K562 (cell line): ENCODE results near the gene PRPF8. TPM values are rescaled to one million over a fixed set of nuclear protein-coding genes. Genes with fewer than 3 reads are reported as not detected.

Source experiments
- ETV5 ChIP-seq: sonication (generic); formaldehyde crosslinking; IDR thresholded peaks from 2 replicates; pipeline ENCODE4 v1.4.0; 2020; ENCODE audit warnings: low read depth, mild to moderate bottlenecking, missing genetic modification reagents
- LEF1 ChIP-seq: fragments of 450-650 bp; IDR thresholded peaks from 2 replicates; pipeline ENCODE4 v1.6.1; 2016; ENCODE audit warnings: mild to moderate bottlenecking
- MEF2A ChIP-seq: IDR thresholded peaks from 2 replicates; pipeline ENCODE4 v1.6.1; 2011; ENCODE audit warnings: low read depth, mild to moderate bottlenecking, low read length, moderate library complexity; ENCODE audit not compliant: control insufficient read depth
- RBM22 ChIP-seq: fragments of 200-400 bp; formaldehyde crosslinking; IDR thresholded peaks from 2 replicates; pipeline ENCODE4 v1.6.1; 2018; ENCODE audit warnings: low read length, low read depth; ENCODE audit not compliant: poor library complexity, severe bottlenecking
- SMAD1 ChIP-seq: fragments of 150-350 bp; IDR thresholded peaks from 2 replicates; pipeline ENCODE4 v1.6.1; 2014; ENCODE audit warnings: low read length, low read depth; ENCODE audit not compliant: partially characterized antibody
- TRIM28 ChIP-seq: fragments of 450-650 bp; IDR thresholded peaks from 2 replicates; pipeline ENCODE4 v1.6.1; 2017
- XRCC5 ChIP-seq: fragments of 200-400 bp; formaldehyde crosslinking; IDR thresholded peaks from 2 replicates; pipeline ENCODE4 v1.6.1; 2017; ENCODE audit warnings: low read depth, mild to moderate bottlenecking, low read length
- ZBTB40 ChIP-seq, 2 experiments: fragments of 450-650 bp in 1 of 2; sonication (generic) in 1 of 2; formaldehyde crosslinking in 1 of 2; IDR thresholded peaks; 2 replicates each; pipeline versions ENCODE4 v1.7.1 to v1.9.0; 2016 to 2022; ENCODE audit warnings: inconsistent platforms in 1 of 2, mild to moderate bottlenecking in 1 of 2, missing genetic modification reagents in 1 of 2
- ZNF436 ChIP-seq: fragments of 250-450, 450-650 bp; sonication (Bioruptor Pico); formaldehyde crosslinking; IDR thresholded peaks from 2 replicates; pipeline ENCODE4 v1.7.0; 2020; ENCODE audit warnings: mild to moderate bottlenecking
- ZNF445 ChIP-seq: fragments of 250-450 bp; sonication (Bioruptor Pico); IDR thresholded peaks from 2 replicates; pipeline ENCODE4 v1.4.0; 2020; ENCODE audit warnings: low read depth, mild to moderate bottlenecking, moderate library complexity
- ZNF584 ChIP-seq: fragments of 200-800 bp; sonication (Bioruptor generic); IDR thresholded peaks from 2 replicates; pipeline ENCODE4 v1.6.1; 2016; ENCODE audit warnings: low read depth, mild to moderate bottlenecking, missing genetic modification characterization, missing compliant biosample characterization
- polyA plus RNA-seq, 8 experiments: library from polyadenylated mRNA; depleted of rRNA in 4 of 8; stranded (reverse) in 5 of 8; unstranded in 3 of 8; fragments of >200 nt; fragmentation: Nextera tagmentation in 2 of 8; fragmentation: Illumina TruSeq in 1 of 8; extraction: Ambion mirVana in 2 of 8; extraction: Trizol in 1 of 8; gene quantifications; 2 replicates each; pipeline versions ENCODE4 v1.2.1 to v1.2.3, GENCODE V29; 2011 to 2014; ENCODE audit warnings: inconsistent platforms in 1 of 8, missing spikeins in 1 of 8
- total RNA-seq, 7 experiments: library from RNA; depleted of rRNA in 6 of 7; stranded (reverse); fragments of >200 nt in 6 of 7; fragmentation: Illumina TruSeq in 2 of 7; extraction: Trizol in 2 of 7; gene quantifications; 2 replicates each; pipeline versions ENCODE4 v1.2.1 to v1.2.3, GENCODE V29; 2011 to 2021; ENCODE audit warnings: low replicate concordance in 1 of 7
- TF ChIP-seq, protein P1 (sequence below): fragments of 450-650 bp; IDR thresholded peaks from 2 replicates; pipeline ENCODE4 v1.6.1; 2016; ENCODE audit warnings: mild to moderate bottlenecking
- TF ChIP-seq, protein P2 (sequence below), 2 experiments: fragments of 200-800 bp in 1 of 2; sonication (Bioruptor generic) in 1 of 2; sonication (generic) in 1 of 2; formaldehyde crosslinking in 1 of 2; IDR thresholded peaks in 1 of 2; conservative IDR thresholded peaks in 1 of 2; 2 replicates each; pipeline versions ENCODE4 v1.5.0 to v1.6.1; 2016 to 2020; ENCODE audit warnings: missing compliant biosample characterization in 1 of 2, missing genetic modification characterization in 1 of 2, missing genetic modification reagents in 1 of 2

PRPF8 gene
- total and polyA plus RNA-seq, 9 of the 15 experiments (the other 6 are each of a cell fraction or from before 2014, with no cell fraction given) = 64.3 to 294 (median 85.9) TPM

GRCh38 chr17:1714980-1715802 is 30.5 kb upstream of the PRPF8 start (continued):
- TF ChIP-seq ZBTB40 (IDR thresholded peaks at IDR 0.05) = no peak
- no peak for TF ChIP-seq ZBTB40 (CRISPR knock-in tag; IDR thresholded peaks at IDR 0.05)
- no peak for TF ChIP-seq ZNF584
- TF ChIP-seq, protein P1, sequence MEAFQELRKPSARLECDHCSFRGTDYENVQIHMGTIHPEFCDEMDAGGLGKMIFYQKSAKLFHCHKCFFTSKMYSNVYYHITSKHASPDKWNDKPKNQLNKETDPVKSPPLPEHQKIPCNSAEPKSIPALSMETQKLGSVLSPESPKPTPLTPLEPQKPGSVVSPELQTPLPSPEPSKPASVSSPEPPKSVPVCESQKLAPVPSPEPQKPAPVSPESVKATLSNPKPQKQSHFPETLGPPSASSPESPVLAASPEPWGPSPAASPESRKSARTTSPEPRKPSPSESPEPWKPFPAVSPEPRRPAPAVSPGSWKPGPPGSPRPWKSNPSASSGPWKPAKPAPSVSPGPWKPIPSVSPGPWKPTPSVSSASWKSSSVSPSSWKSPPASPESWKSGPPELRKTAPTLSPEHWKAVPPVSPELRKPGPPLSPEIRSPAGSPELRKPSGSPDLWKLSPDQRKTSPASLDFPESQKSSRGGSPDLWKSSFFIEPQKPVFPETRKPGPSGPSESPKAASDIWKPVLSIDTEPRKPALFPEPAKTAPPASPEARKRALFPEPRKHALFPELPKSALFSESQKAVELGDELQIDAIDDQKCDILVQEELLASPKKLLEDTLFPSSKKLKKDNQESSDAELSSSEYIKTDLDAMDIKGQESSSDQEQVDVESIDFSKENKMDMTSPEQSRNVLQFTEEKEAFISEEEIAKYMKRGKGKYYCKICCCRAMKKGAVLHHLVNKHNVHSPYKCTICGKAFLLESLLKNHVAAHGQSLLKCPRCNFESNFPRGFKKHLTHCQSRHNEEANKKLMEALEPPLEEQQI = no peak
- no peak for TF ChIP-seq ETV5 (CRISPR knock-in tag)
- no peak for TF ChIP-seq MEF2A
- TF ChIP-seq ZNF436 = no peak
- TF ChIP-seq, protein P2, sequence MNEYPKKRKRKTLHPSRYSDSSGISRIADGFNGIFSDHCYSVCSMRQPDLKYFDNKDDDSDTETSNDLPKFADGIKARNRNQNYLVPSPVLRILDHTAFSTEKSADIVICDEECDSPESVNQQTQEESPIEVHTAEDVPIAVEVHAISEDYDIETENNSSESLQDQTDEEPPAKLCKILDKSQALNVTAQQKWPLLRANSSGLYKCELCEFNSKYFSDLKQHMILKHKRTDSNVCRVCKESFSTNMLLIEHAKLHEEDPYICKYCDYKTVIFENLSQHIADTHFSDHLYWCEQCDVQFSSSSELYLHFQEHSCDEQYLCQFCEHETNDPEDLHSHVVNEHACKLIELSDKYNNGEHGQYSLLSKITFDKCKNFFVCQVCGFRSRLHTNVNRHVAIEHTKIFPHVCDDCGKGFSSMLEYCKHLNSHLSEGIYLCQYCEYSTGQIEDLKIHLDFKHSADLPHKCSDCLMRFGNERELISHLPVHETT (CRISPR knock-in tag; conservative IDR thresholded peaks at IDR 0.05 in 1 of 2, IDR thresholded peaks at IDR 0.05 in 1 of 2) = no peak
- 0 out of 2 replicates have a peak, but pooled peaks have one; percentile 45 for TF ChIP-seq LEF1
- TF ChIP-seq ZNF445 (CRISPR knock-in tag) = no peak
- 0 out of 2 replicates have a peak, but pooled peaks have one; percentile 32 for TF ChIP-seq XRCC5
- TF ChIP-seq RBM22 = peak; percentile 48
- no peak for TF ChIP-seq SMAD1
- TF ChIP-seq TRIM28 = no peak
